Kidney glomerular epithelial cell (primary cell): ENCODE measurements around the gene ATP2C2.
A peak's percentile ranks its signal among the peaks of the same experiment; 100 is the strongest.

Experiments
- DNase-seq: peaks from one replicate; lab custom pipeline; 2025; lab: John Stamatoyannopoulos, UW

The ATP2C2 gene

GRCh38 chr16:84475643-84476240 is 107.4 kb downstream of the ATP2C2 start:
- DNase-seq: no peak

- no peak for DNase-seq
These were observed 108.1 kb downstream of the ATP2C2 start for GRCh38 chr16:84476401-84476800.

DNA sequence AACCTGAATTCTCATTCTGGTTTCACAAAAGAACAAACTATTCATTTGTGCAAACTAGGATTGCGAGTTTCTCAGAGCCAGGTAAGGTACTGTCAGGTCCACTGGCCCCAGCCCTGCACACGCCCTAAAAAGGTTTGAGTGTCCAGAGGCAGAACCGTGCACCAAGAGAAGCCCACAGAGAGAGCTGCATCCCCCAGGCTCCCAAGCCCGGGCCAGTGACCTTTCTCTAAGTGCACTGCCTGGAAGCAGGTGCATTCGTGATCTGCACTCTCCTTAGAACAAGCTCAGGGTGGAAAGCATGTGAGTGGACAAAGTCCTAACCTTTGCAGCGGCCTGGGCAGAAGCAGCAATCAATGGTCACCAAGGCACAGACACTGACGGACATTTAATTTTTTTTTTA is 109.3 kb downstream of the ATP2C2 start:
- no peak for DNase-seq

DNA sequence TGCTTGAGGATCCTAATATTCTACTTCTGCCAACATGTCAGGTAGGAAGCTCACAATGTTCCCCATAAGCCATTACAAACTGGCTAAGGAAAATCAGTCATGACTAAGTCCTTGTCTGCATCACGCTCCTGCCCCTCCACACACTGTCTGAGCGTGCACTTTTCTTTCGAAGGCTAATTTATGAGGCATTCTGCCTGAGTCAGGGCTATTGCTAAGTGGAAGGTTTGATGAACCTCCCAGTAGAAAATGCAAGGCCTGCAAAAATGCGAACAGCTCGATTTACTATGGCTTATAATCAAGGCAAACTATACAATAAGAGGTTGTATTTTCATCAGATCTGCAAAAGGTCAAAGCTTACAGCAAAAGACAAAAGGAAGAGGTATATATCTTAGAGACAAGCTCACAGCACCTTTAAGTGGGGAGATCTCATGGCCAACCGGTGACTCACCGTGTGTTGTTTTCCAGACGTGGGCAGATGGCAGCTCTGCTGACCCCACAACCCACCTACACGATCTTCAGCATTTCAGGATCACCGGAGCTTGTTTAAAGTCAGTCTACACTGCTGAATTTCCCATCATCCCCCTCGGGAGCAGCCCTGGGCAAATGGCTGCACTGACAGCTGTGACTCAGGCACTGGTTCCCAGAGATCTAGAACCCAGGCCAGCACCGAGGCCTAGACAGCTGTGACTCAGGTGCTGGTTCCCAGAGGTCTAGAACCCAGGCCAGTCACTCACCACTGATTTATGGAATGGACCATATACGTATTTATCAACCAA is 110.0 kb downstream of the ATP2C2 start:
- peak; percentile 80 for DNase-seq

- no peak for DNase-seq
These were observed 111.5 kb downstream of the ATP2C2 start for GRCh38 chr16:84479716-84480450.

DNA sequence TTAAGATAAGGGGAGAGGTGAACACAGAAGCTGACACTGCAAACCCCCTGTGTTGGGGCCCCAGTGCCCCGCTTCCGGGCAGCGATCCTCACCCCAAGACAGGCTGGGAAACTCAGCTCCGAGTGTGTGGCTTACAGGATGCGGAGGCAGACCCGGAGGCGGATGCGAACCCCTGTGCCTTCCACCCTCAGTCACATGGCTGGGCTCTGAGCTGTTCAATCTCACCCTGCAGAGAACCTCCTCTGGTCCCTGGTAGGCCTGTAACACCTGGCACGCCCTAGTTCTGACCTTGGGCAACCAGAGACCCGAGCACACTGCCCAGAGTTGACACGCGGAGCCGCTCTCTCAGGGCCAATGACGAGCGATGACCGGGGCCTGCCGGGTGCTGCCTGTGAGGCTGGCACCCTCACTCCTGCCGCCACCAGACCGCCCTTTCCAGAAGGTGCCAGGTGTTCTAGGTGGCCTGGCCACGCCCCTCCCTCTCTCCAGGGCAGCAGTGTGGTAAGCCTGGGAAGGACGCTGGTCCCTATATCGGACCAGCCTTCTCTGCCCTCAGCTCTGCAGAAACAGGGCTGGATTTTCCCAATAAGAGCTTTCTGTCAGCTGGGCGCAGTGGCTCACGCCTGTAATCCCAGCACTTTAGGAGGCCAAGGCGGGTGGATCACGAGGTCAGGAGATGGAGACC is 112.9 kb downstream of the ATP2C2 start:
- no peak for DNase-seq

DNA sequence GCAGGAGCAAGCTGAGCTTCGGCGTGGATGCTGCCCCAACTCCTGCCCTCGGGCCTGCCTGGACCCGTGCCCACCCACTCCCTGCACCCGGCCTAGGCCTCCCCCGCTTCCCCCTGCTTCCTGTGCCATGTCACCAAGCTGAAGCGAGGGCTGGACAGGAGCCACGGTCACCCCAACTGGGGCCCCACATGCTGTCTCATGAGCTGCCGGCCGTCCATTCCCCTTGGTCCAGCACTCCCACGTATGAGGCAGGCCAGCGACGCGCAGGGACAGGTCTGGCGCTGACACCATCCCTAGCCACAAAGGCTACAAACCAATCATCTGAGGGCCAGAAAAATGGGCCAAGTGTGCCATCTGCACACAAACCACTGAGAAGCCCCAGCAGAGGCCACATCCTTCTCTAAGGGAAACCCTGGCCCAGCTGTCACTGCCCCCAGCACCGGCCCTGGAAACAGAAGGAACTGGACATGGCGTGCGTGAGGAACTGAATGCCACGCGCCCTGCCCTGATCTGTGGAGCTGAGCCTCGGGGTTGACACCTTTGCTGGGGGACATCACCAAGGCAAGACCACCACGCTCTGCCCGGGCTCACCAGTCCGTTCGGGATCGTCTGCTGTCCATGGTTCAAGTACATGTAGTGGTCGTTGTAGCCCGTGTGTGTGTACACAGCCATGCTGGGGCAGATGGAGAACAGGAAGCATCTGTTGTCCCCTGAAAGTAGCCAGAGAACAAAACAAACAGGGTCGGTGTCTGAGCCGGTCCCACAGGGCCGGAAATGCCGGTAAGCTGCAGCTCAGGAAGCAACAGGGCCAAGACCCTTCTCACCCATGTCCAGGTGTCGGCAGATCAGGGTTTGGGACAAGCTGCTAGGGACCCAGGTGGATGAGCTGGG is 113.9 kb downstream of the ATP2C2 start:
- DNase-seq: no peak

DNA sequence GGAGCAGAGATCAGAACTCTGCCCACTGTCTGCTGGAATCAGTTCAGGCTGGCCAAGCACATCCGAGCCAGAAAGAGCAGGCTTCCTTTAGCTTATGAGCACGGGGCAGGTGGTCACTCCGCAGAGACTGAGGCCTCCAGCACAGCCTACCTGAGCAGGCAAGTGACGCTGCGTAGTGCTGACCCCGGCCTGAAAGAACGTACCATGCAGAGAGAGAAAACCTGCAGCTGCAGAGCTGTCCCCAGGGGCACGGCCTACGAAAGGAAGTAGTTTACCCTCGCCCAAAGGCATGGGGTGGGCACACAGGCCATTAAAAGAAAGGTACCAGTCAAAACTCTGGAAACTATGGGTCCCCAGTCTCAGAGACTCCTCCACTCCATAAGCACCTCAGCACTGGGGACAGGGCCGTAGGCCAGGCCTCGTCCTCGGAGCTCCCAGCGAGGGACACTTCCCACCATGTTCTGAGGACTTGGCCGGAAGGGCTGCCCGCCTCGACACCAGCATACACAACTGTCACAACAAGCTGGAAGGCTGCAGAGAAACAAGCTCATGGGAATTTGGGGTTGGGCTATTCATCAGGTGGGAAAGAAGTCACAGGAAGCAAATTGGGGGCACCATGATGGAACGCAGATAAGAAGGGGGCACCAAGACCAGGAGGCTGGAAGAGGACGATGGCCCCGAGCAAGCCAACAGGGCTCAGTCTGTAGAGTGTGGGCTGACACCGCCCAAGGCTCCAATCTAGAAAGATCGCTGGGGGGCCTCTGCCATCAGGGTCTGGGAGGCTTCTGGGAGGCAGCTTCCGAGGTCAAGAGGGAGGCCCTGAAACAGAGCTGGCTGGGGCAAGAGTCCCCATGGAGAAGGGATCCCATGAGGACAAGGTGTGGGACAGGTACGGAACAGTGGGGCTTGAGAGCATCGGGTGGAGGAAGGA is 114.9 kb downstream of the ATP2C2 start:
- DNase-seq: no peak

- DNase-seq: no peak
These were observed 115.7 kb downstream of the ATP2C2 start for GRCh38 chr16:84483882-84484565.

GRCh38 chr16:84484579-84485254 is 116.4 kb downstream of the ATP2C2 start:
- peak; percentile 51 for DNase-seq

- no peak for DNase-seq
These were observed 117.1 kb downstream of the ATP2C2 start for GRCh38 chr16:84485255-84486010.

- no peak for DNase-seq
These were observed 117.8 kb downstream of the ATP2C2 start for GRCh38 chr16:84486126-84486525.

DNA sequence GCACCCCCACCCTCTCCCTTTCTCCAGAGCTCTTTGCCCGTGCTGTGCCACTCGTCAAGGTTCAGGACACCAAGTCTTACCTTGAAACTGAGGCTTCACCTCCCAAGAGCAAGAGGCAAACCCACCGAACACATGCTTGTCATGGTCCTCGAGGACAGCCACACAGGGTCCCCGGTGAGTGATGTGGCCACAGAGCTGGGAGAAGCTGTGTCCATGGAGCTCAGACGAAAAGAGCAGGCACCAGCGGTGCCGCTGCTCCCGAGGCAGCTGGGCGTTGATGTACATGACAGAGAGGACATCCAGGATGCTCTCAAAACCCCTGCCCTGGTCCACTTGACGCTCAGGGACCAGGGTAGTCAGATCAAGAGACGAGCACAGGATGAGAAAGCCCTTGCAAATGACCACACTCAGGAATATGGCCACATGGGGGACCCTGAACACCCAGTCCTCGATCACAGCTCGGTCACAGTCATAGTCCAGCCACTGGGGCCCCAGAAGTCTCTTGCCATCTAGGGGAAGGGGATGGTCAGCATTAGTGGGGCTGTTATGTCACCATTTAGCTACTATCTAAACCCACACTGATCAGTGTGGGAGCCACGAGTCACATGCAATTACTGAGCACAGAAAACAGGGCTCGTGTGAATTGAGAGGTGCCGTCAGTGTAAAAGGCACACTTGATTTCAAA is 118.4 kb downstream of the ATP2C2 start:
- no peak for DNase-seq

DNA sequence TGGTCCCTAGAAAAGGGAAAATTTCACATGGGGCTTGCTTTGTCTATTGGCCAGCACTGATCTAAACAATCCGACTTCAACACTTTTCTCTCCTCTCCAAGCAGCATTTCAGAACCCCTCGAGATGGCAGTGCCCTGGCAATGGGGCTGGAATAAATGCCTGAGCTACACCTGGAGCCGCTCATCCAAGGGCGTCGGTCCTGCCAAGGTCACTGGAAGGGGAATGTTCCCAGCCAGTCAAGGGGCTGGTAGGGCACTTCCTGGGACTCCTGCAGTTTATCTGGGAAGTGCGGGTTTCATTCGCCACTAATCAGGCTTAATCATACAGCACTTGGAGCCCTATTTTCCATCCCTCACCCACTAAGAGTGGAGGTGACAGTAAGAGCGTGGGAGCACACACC is 119.0 kb downstream of the ATP2C2 start:
- no peak for DNase-seq

DNA sequence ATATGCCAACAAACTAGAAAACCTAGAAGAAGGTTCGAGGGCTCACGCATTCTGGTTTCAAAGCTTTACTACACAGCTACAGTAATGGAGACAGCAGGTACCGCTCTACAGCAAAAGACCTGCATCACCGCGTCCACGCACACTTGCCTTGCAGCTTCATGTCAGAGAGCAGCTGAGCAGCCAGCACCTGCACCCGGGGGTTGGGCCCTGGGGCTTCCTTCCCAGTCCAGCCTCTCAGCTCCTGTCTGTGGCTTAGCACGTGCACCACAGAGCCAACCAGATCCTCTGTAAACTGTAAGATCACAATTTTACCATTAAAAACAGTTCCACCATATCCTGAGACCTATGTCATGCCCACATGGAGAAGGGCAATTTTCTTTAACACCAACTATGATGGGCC is 120.8 kb downstream of the ATP2C2 start:
- no peak for DNase-seq

GRCh38 chr16:84495506-84495905 is 127.2 kb downstream of the ATP2C2 start:
- no peak for DNase-seq

- no peak for DNase-seq
These were observed 128.7 kb downstream of the ATP2C2 start for GRCh38 chr16:84496991-84497390.
